KMS-11 (cell line): ENCODE measurements around the gene IL17RC.
A peak's percentile ranks its signal among the peaks of the same experiment; 100 is the strongest.

ENCODE experiments used
- H2AFZ ChIP-seq: fragments of 200-600 bp; sonication (generic); 2 replicates; pipeline ENCODE4 v1.6.1; 2016; ENCODE audit warnings: antibody characterized with exemption, mixed run types, low read depth
- H3K27ac ChIP-seq: fragments of 200-600 bp; sonication (generic); 2 replicates; pipeline ENCODE4 v1.6.1; 2016; ENCODE audit warnings: mild to moderate bottlenecking, mixed run types
- H3K27me3 ChIP-seq: fragments of 200-600 bp; sonication (generic); 2 replicates; pipeline ENCODE4 v1.6.1; 2017; ENCODE audit warnings: mild to moderate bottlenecking, low read depth, mixed run types, moderate library complexity; ENCODE audit not compliant: insufficient read depth
- H3K36me3 ChIP-seq: fragments of 200-600 bp; sonication (generic); 2 replicates; pipeline ENCODE4 v1.6.1; 2017; ENCODE audit warnings: mild to moderate bottlenecking, mixed run types; ENCODE audit not compliant: insufficient read depth
- H3K4me1 ChIP-seq: fragments of 200-600 bp; sonication (generic); 2 replicates; pipeline ENCODE4 v1.6.1; 2016; ENCODE audit warnings: mild to moderate bottlenecking, low read depth, mixed run types; ENCODE audit not compliant: poor library complexity, severe bottlenecking
- H3K4me2 ChIP-seq: fragments of 200-600 bp; sonication (generic); 2 replicates; pipeline ENCODE4 v1.7.0; 2016; ENCODE audit warnings: mild to moderate bottlenecking, mixed run types
- H3K4me3 ChIP-seq: fragments of 200-600 bp; sonication (generic); IDR thresholded peaks from 2 replicates; pipeline ENCODE4 v1.6.1; 2017; ENCODE audit warnings: low read depth, low read length, mixed read lengths; ENCODE audit not compliant: insufficient read depth
- H3K79me2 ChIP-seq: fragments of 200-600 bp; sonication (generic); 2 replicates; pipeline ENCODE4 v1.6.1; 2016; ENCODE audit warnings: low read depth, mixed run types; ENCODE audit not compliant: insufficient read depth
- H3K9ac ChIP-seq: fragments of 200-600 bp; sonication (generic); 2 replicates; pipeline ENCODE4 v1.6.1; 2016; ENCODE audit warnings: mild to moderate bottlenecking, mixed run types
- H4K20me1 ChIP-seq: fragments of 200-600 bp; sonication (generic); 2 replicates; pipeline ENCODE4 v1.6.1; 2016; ENCODE audit warnings: mild to moderate bottlenecking, mixed run types; ENCODE audit not compliant: insufficient read depth
- CTCF ChIP-seq: fragments of 200-600 bp; sonication (generic); conservative IDR thresholded peaks from 2 replicates; pipeline ENCODE4 v1.6.1; 2017; ENCODE audit warnings: low read depth, mild to moderate bottlenecking, antibody characterized with exemption, low read length, moderate library complexity, mixed read lengths

Gene IL17RC

GRCh38 chr3:9908286-9908685 is 8.6 kb upstream of the IL17RC start:
- no peak for TF ChIP-seq CTCF
- no peak overlapping the region for H2AFZ ChIP-seq
- H3K4me1 ChIP-seq, result peaks cover 41% of the 10 kb centered on the region
- no peaks in the 10 kb centered on the region for H4K20me1 ChIP-seq
- no peak overlapping the region for H3K27ac ChIP-seq
- no peaks in the 10 kb centered on the region for H3K36me3 ChIP-seq
- H3K27me3 ChIP-seq, result no peaks in the 10 kb centered on the region
- no peak overlapping the region for H3K4me3 ChIP-seq
- no peak overlapping the region for H3K9ac ChIP-seq
- no peak overlapping the region for H3K4me2 ChIP-seq
- H3K79me2 ChIP-seq, result no peaks in the 10 kb centered on the region

GRCh38 chr3:9909221-9910013 is 7.5 kb upstream of the IL17RC start:
- Histone ChIP-seq H3K9ac (no peak overlapping the region), H3K27ac (no peak overlapping the region), H4K20me1 (no peaks in the 10 kb centered on the region), H3K27me3 (no peaks in the 10 kb centered on the region), H3K36me3 (no peaks in the 10 kb centered on the region), H3K4me1 (peaks cover 52% of the 10 kb centered on the region), H3K79me2 (no peaks in the 10 kb centered on the region), H3K4me2 (peak overlapping the region; percentile 17; the same call in 1 of the 2 replicates), H2AFZ (no peak overlapping the region), H3K4me3 (no peak overlapping the region)
- no peak for TF ChIP-seq CTCF

- no peak overlapping the region for H3K4me3 ChIP-seq
- H2AFZ ChIP-seq, result peak overlapping the region; percentile 41; the same call in 1 of the 2 replicates
- peak overlapping the region; percentile 80 for H3K4me2 ChIP-seq
- no peaks in the 10 kb centered on the region for H3K79me2 ChIP-seq
- no peaks in the 10 kb centered on the region for H3K36me3 ChIP-seq
- no peaks in the 10 kb centered on the region for H4K20me1 ChIP-seq
- TF ChIP-seq CTCF, result no peak
- peak overlapping the region; percentile 52 for H3K9ac ChIP-seq
- H3K27me3 ChIP-seq, result no peaks in the 10 kb centered on the region
- peak overlapping the region; percentile 86 for H3K27ac ChIP-seq
- peaks cover 57% of the 10 kb centered on the region for H3K4me1 ChIP-seq
These were observed 5.0 kb upstream of the IL17RC start for GRCh38 chr3:9911863-9912262.

- Histone ChIP-seq H3K27ac (peak overlapping the region; percentile 86), H2AFZ (peak overlapping the region; percentile 41; the same call in 1 of the 2 replicates), H3K4me2 (peak overlapping the region; percentile 80), H3K4me3 (no peak overlapping the region), H3K79me2 (no peaks in the 10 kb centered on the region), H4K20me1 (no peaks in the 10 kb centered on the region), H3K4me1 (peaks cover 57% of the 10 kb centered on the region), H3K27me3 (no peaks in the 10 kb centered on the region), H3K36me3 (no peaks in the 10 kb centered on the region), H3K9ac (peak overlapping the region; percentile 52; the same call in 1 of the 2 replicates)
- TF ChIP-seq CTCF, result no peak
These were observed 4.5 kb upstream of the IL17RC start for GRCh38 chr3:9912294-9912935.
